ENCODE measurements around the gene DNTT.

DNTT gene

GRCh38 chr10:96359616-96360015, 55.4 kb downstream of the DNTT start:
- ChIA-PET CTCF (no interaction called here), POLR2A (no interaction called here)
- DNase-seq (ENCODE audit: extremely low spot score): no peak
- TF ChIP-seq SP1 (IDR thresholded peaks at IDR 0.05) (no peak), BHLHE40 (IDR thresholded peaks at IDR 0.05; ENCODE audit: borderline replicate concordance) (no peak), PKNOX1 (IDR thresholded peaks at IDR 0.05) (no peak), L3MBTL2 (conservative IDR thresholded peaks at IDR 0.05) (no peak), LEF1 (IDR thresholded peaks at IDR 0.05; ENCODE audit: borderline replicate concordance) (no peak), FOXM1 (IDR thresholded peaks at IDR 0.05; ENCODE audit: borderline replicate concordance) (no peak), FOXA1 (IDR thresholded peaks at IDR 0.05) (no peak), CTBP1 (IDR thresholded peaks at IDR 0.05; ENCODE audit: borderline replicate concordance) (no peak), ARNT (IDR thresholded peaks at IDR 0.05) (no peak), FOXK2 (IDR thresholded peaks at IDR 0.05) (no peak), HDGF (IDR thresholded peaks at IDR 0.05; ENCODE audit: borderline replicate concordance) (no peak), ELF4 (IDR thresholded peaks at IDR 0.05) (no peak), TARDBP (IDR thresholded peaks at IDR 0.05) (no peak), SUZ12 (IDR thresholded peaks at IDR 0.05) (no peak), ZNF384 (IDR thresholded peaks at IDR 0.05) (no peak), NFRKB (IDR thresholded peaks at IDR 0.05) (no peak)

- ChIA-PET CTCF (no interaction called here), POLR2A (no interaction called here)
- TF ChIP-seq SP1 (IDR thresholded peaks at IDR 0.05) (no peak), ELF4 (IDR thresholded peaks at IDR 0.05) (no peak), FOXA1 (IDR thresholded peaks at IDR 0.05) (no peak), CTBP1 (IDR thresholded peaks at IDR 0.05; ENCODE audit: borderline replicate concordance) (no peak), LEF1 (IDR thresholded peaks at IDR 0.05; ENCODE audit: borderline replicate concordance) (no peak)
- DNase-seq (ENCODE audit: extremely low spot score): no peak
These were observed 56.1 kb downstream of the DNTT start for GRCh38 chr10:96360331-96360730.

GRCh38 chr10:96360766-96361165, 56.5 kb downstream of the DNTT start:
- no peak for DNase-seq (ENCODE audit: extremely low spot score)
- ChIA-PET POLR2A (no interaction called here), CTCF (no interaction called here)
- no peak for TF ChIP-seq FOXA1 (IDR thresholded peaks at IDR 0.05)
- no peak for TF ChIP-seq LEF1 (IDR thresholded peaks at IDR 0.05; ENCODE audit: borderline replicate concordance)
- no peak for TF ChIP-seq SUZ12 (IDR thresholded peaks at IDR 0.05)
- no peak for TF ChIP-seq FOXK2 (IDR thresholded peaks at IDR 0.05)
- no peak for TF ChIP-seq ARNT (IDR thresholded peaks at IDR 0.05)
- no peak for TF ChIP-seq PKNOX1 (IDR thresholded peaks at IDR 0.05)
- TF ChIP-seq ZNF384 (IDR thresholded peaks at IDR 0.05): no peak
- no peak for TF ChIP-seq NFRKB (IDR thresholded peaks at IDR 0.05)
- TF ChIP-seq ELF4 (IDR thresholded peaks at IDR 0.05): no peak
- TF ChIP-seq BHLHE40 (IDR thresholded peaks at IDR 0.05; ENCODE audit: borderline replicate concordance): no peak
- TF ChIP-seq CTBP1 (IDR thresholded peaks at IDR 0.05; ENCODE audit: borderline replicate concordance): no peak
- TF ChIP-seq SP1 (IDR thresholded peaks at IDR 0.05): no peak
- TF ChIP-seq L3MBTL2 (conservative IDR thresholded peaks at IDR 0.05): no peak
- TF ChIP-seq FOXM1 (IDR thresholded peaks at IDR 0.05; ENCODE audit: borderline replicate concordance): no peak

GRCh38 chr10:96365571-96365970, 61.3 kb downstream of the DNTT start:
- ChIA-PET POLR2A (interaction anchor here (0.6 to 1.2 kb wide), 2 partner anchors 9 to 36 kb away, joined by 3 to 4 read pairs; no protein-coding TSS in a partner anchor), CTCF (interaction anchor here (0.5 to 1.9 kb wide), 3 partner anchors 9 to 1069 kb away, joined by 3 to 11 read pairs (median 5); no protein-coding TSS in a partner anchor)
- no peak for DNase-seq (ENCODE audit: extremely low spot score)
- TF ChIP-seq TARDBP (IDR thresholded peaks at IDR 0.05) (no peak), ZNF384 (IDR thresholded peaks at IDR 0.05) (no peak), HDGF (IDR thresholded peaks at IDR 0.05; ENCODE audit: borderline replicate concordance) (no peak), BHLHE40 (IDR thresholded peaks at IDR 0.05; ENCODE audit: borderline replicate concordance) (no peak), CTBP1 (IDR thresholded peaks at IDR 0.05; ENCODE audit: borderline replicate concordance) (no peak), ARNT (IDR thresholded peaks at IDR 0.05) (no peak), PKNOX1 (IDR thresholded peaks at IDR 0.05) (no peak), SP1 (IDR thresholded peaks at IDR 0.05) (no peak), SUZ12 (IDR thresholded peaks at IDR 0.05) (no peak), FOXK2 (IDR thresholded peaks at IDR 0.05) (no peak), NFRKB (IDR thresholded peaks at IDR 0.05) (no peak), LEF1 (IDR thresholded peaks at IDR 0.05; ENCODE audit: borderline replicate concordance) (no peak), ELF4 (IDR thresholded peaks at IDR 0.05) (no peak), L3MBTL2 (conservative IDR thresholded peaks at IDR 0.05) (no peak), FOXM1 (IDR thresholded peaks at IDR 0.05; ENCODE audit: borderline replicate concordance) (no peak), FOXA1 (IDR thresholded peaks at IDR 0.05) (no peak)

GRCh38 chr10:96366508-96366907, 62.3 kb downstream of the DNTT start:
- CTCF ChIA-PET: interaction anchor here (1.7 kb wide), 1 partner anchor 32 kb away, joined by 5 read pairs; no protein-coding TSS in a partner anchor
- TF ChIP-seq FOXK2 (IDR thresholded peaks at IDR 0.05): no peak
- TF ChIP-seq CTBP1 (IDR thresholded peaks at IDR 0.05; ENCODE audit: borderline replicate concordance): no peak
- no peak for TF ChIP-seq NFRKB (IDR thresholded peaks at IDR 0.05)
- no peak for TF ChIP-seq FOXM1 (IDR thresholded peaks at IDR 0.05; ENCODE audit: borderline replicate concordance)
- no peak for TF ChIP-seq L3MBTL2 (conservative IDR thresholded peaks at IDR 0.05)
- TF ChIP-seq FOXA1 (IDR thresholded peaks at IDR 0.05): no peak
- no peak for TF ChIP-seq ELF4 (IDR thresholded peaks at IDR 0.05)
- TF ChIP-seq BHLHE40 (IDR thresholded peaks at IDR 0.05; ENCODE audit: borderline replicate concordance): no peak
- no peak for TF ChIP-seq SUZ12 (IDR thresholded peaks at IDR 0.05)
- TF ChIP-seq SP1 (IDR thresholded peaks at IDR 0.05): no peak
- no peak for TF ChIP-seq ARNT (IDR thresholded peaks at IDR 0.05)
- TF ChIP-seq LEF1 (IDR thresholded peaks at IDR 0.05; ENCODE audit: borderline replicate concordance): no peak
- no peak for TF ChIP-seq TARDBP (IDR thresholded peaks at IDR 0.05)
- no peak for TF ChIP-seq HDGF (IDR thresholded peaks at IDR 0.05; ENCODE audit: borderline replicate concordance)
- TF ChIP-seq PKNOX1 (IDR thresholded peaks at IDR 0.05): no peak
- TF ChIP-seq ZNF384 (IDR thresholded peaks at IDR 0.05): no peak
- DNase-seq (ENCODE audit: extremely low spot score): no peak
- POLR2A ChIA-PET: no interaction called here

Data from HEK293T (cell line).